NK-92 (cell line): ENCODE results near the gene DUOX2.

Experiments
- DNase-seq: peaks from one replicate; lab custom pipeline; 2025; ENCODE audit not compliant: unreplicated experiment; lab: John Stamatoyannopoulos, UW

DUOX2 gene

DNA sequence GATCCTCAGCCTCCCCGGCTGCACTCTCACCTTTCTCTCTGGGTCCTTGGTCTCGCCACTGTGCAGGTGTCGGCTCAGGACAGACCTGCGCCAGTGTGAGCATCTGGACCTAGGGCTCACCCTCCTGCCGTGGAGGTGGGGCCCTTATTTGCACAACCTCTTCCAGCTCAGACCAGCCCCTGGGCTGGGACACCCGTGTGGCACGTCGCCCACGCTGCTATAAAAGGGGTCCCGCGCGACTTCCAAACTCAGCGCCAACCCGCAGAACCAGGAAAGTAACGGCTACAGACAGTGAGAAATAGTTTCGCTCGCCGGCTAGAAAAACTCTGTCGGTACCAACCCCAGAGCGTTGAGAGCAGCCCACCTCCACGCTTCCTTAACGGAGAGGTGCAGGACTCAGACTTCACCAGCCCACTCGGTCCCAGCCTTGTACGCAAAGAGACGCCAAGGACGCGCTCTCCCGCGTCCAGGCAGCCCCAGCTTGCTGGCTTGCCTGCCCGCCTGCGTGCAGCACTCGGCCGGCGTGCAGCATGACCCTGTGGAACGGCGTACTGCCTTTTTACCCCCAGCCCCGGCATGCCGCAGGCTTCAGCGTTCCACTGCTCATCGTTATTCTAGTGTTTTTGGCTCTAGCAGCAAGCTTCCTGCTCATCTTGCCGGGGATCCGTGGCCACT lies at the start of gene DUOX2, which contains the start of gene DUOXA2:
TSS of gene DUOX2 (minus strand) at position 97 of the 675 bp plus-strand sequence. CDS start 761 bp downstream, outside the sequence.
TSS of gene DUOXA2 (plus strand) at position 251 of the 675 bp plus-strand sequence. CDS start at position 531, 280 bp downstream.
- DNase-seq, result no peak

- DNase-seq, result no peak
Observed at GRCh38 chr15:45163508-45163856, 49.5 kb upstream of the DUOX2 start.

GRCh38 chr15:45162771-45163507 lies 49.0 kb upstream of the DUOX2 start:
- no peak for DNase-seq

GRCh38 chr15:45161666-45162065 lies 47.7 kb upstream of the DUOX2 start:
- no peak for DNase-seq

DNA sequence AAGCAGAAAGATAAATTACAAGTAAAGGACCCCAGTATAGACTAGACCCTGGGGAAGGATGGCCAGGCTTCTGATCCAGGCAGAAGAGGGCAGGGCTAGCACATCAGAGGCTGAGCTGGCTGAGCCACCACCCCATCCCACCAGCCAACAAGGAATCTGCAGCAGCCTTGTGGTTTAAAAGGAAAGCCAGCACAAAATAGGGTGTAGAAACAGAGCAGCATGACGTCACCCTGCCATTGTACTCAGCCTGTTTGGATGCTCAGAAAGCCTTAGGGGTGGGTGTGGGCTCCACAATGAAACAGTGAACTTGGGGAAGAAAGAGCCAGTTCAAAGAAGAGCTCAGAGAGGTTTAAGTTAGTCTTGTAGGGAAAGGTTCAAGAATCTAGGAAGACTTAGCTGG lies 44.0 kb upstream of the DUOX2 start:
- DNase-seq, result no peak

DNA sequence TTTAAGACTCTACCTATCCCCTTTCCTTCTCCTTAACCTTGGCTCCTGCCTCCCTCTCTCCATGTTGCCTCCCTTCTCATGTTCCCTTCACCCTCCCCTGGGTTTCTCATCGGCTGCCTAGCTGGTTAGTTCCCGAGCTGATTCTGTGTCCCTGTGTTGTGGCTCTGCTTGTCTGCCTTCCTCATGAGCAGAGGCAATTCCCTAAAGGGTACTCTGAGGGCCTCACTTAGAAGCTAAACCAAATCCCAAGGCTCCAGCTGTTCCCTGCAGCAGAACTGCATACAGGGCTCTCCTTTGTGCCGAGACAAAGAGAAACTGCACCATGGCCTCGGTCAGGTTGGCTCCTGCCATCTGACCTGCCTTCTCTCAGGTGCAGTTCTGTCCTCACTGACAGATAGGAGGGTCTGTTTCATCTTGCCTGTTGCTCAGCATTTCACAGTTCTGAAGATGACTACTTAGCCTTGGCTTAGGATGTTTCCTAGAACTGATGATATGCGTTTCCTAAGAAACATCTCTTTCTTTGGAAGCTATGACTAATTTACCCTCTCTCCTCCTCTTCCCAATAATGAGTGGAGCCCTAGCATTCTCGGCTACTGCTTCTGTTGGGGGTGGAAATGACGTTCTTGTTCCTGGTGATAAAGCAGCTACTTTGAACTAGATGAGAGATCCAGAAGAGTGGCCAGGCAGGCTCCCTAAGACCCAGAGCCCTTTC lies 42.9 kb upstream of the DUOX2 start:
- DNase-seq, result no peak

DNA sequence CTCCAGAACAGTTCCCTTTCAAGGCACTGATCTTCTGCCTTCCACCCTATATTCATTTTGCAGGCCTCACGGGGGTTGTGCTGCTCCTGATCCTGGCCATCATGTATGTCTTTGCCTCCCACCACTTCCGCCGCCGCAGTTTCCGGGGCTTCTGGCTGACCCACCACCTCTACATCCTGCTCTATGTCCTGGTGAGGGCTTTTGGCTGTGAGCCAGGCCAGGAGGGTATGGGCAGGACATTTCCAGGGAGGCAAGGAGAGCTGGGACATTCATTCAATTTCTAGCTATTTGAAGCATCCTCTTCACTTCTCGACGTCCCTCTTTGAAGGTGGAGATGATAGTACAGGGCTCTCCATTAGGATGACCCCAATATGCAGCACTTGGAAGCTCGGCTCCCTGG lies 41.8 kb upstream of the DUOX2 start:
- no peak for DNase-seq

DNA sequence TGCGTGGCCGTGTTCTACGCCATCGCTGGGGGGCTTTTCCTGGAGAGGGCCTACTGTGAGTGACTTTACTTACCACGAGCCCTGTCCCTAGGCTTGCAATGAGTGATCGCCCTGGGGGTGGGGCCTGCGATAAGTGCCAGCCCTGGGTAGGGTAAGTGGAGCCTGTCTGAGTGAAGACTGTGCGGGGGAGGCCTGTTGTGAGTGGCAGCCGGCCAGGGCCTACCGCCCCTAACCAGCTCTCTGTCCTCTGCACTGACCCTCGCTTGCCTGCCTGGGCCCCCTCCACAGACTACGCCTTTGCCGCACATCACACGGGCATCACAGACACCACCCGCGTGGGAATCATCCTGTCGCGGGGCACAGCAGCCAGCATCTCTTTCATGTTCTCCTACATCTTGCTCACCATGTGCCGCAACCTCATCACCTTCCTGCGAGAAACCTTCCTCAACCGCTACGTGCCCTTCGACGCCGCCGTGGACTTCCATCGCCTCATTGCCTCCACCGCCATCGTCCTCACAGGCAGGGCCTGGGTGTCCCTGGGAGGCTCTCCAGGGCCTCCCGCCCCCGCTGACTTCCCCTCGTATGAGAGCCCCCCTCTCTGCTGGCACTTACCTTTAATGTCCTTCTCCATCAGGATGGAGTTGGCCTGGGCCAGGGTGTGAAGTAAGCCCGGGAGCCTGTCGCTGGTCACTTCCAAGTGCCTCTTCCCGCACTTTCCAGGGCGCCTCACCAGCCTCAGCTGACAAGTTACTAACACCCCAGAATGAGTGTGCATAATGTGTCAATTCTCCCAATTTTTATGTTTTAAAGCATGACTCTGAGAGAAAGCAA lies 38.2 kb upstream of the DUOX2 start:
- DNase-seq, result no peak

GRCh38 chr15:45150997-45151396 lies 37.0 kb upstream of the DUOX2 start:
- no peak for DNase-seq

GRCh38 chr15:45150481-45150880 lies 36.5 kb upstream of the DUOX2 start:
- no peak for DNase-seq

- DNase-seq, result no peak
Observed at GRCh38 chr15:45149060-45149459, 35.1 kb upstream of the DUOX2 start.

DNA sequence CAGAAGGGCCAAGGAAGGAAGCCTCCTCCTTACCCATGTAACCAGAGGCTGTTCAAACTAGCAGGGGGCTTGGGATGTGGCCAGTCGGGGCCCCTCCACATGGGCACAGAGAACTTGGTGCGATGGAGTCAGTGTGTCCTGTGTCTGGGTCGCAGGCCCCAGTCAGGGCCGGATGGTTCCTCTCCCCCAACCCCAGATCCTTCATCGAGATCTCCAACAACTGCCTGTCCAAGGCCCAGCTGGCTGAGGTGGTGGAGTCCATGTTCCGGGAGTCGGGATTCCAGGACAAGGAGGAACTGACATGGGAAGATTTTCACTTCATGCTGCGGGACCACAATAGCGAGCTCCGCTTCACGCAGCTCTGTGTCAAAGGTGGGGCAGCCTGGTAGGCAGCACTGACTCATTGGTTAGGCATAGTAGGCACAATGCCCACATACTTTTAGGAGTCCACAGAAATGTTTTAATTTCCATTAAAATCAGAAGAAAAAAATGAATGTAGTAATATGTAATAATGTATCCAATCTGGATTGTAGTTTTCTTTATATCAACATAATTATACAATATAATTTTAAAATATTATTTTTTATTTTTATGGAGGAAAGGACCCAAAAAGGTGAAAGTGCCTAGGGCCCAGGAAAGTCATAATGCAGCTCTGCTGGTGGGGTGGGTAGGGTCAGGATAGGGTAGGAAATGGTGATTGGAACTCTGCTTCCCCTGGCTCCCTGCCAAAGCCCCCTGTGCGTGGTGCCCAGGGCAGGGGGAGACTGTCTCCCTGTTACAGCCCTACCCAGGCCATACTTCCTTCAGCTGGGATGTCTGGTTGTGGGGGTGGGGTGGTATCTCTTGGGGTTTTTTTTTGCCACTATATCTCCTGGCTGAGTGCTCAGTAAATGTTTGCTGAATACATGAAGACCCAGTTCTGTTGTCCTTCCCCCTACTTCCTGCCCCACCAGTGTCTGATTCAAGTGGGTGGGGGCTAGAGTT lies 34.4 kb upstream of the DUOX2 start:
- no peak for DNase-seq

DNA sequence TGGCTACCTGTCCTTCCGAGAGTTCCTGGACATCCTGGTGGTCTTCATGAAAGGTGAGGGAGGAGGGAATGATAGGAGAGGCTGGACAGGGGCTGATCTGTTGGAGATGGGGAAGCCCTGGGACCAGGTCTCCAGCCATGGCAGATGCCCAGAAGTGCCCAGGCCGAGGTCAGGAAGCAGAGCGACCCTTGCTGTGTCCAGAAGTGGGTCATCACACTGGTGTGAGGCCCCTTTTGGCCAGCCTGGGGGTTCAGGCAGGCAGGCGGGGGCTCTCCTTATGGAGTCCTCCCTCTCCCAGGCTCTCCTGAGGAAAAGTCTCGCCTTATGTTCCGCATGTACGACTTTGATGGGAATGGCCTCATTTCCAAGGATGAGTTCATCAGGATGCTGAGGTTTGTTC lies 33.6 kb upstream of the DUOX2 start:
- no peak for DNase-seq

DNA sequence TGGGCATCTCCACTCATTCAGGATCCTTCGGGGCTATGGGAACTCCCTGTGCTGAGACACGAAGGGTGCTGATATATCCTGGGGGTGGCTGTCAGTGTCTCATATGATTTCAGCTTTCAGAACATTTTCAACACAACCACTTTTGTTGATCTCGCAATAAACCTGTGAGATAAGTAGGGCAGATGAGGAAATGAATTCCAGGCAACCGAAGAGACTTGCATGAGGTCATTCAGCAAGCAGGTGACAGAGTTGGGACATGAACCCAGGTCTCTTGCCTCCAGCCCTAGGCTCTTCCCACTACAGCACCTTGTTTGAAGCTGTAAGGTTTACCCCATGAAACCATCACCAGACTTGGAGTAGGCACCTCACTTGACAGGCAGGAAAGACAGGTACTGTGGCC lies 32.4 kb upstream of the DUOX2 start:
- no peak for DNase-seq

DNA sequence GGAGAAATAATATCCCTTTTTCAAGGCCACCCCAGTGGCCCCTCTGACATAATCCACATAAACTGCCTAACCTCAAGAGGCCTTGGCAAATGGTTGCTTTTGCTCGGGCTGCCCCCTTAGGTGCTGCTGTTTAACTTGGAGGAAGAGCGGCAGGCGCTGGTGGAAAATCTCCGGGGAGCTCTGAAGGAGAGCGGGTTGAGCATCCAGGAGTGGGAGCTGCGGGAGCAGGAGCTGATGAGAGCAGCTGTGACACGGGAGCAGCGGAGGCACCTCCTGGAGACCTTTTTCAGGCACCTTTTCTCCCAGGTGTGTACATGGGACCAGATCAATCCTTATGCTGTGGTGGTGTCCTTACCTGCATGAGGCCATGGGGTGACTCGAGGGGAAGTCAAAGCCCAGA lies 30.8 kb upstream of the DUOX2 start:
- no peak for DNase-seq

- no peak for DNase-seq
Observed at GRCh38 chr15:45143946-45144345, 30.0 kb upstream of the DUOX2 start.

DNA sequence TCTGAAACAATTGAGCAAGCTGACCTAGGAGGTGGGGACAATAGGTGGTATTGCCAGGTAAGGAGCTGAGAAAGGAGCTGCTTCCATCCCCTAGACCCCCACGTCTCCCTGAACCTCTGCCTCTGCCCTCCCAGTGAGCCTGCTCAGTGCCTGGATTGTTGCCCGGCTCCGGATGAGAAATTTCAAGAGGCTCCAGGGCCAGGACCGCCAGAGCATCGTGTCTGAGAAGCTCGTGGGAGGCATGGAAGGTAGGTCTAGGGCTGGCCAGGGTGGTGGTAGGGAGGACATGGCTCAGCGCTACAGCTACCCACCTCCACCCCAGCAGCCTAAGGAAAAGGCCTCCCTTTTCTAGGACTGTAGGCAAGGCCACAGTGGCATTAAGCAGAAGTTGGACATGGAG lies 29.1 kb upstream of the DUOX2 start:
- no peak for DNase-seq

GRCh38 chr15:45141386-45141785 lies 27.4 kb upstream of the DUOX2 start:
- DNase-seq, result no peak

DNA sequence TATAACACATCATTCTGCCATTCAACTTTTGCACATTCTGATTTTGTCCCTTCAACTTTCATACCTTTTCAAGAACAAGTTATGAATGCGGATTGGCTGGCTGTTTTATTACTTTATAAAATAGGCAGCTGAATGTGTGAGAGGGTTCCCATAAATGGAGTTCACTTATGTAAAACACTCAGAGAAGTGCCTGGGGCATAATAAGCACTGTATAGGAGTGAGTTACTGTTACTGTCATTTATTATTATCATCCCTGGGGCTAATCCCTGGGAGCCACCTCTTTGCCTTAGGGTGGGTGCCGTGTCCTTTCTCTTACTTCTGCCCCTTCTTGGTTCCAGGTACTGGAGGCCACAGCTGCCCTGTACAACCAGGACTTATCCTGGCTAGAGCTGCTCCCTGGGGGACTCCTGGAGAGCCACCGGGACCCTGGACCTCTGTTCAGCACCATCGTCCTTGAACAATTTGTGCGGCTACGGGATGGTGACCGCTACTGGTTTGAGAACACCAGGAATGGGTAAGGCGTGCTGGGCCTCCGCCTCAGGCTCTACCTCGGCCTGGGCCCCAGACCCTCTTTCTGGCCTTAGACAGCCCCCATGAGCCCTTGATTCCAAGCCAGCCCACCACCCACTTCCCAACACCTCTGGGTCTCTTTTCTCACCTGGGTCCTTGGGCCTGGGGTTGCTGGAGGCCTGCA lies 26.7 kb upstream of the DUOX2 start:
- no peak for DNase-seq
